Lung (tissue), 12 donors: ENCODE data around the gene PIK3C3. TPM values are rescaled to one million over a fixed set of nuclear protein-coding genes. Genes with fewer than 3 reads are reported as not detected.

ENCODE experiments used
- ATAC-seq: fragments of 200-7000 bp; cut with Tn5 transposase; one replicate; pipeline ENCODE4 v1.9.1; 2020; ENCODE audit warnings: moderate number of reproducible peaks; ENCODE audit not compliant: insufficient read depth, low FRiP score
- DNase-seq, 3 donors: peaks; one replicate each; pipeline ENCODE4 v3.0.0-alpha.2; 2013 to 2017
- H3K27ac ChIP-seq, 2 donors: one replicate each; pipeline ENCODE4 v1.5.1; 2013; ENCODE audit warnings: mild to moderate bottlenecking in 2 of 2, moderate library complexity in 2 of 2, control low read depth in 1 of 2, inconsistent platforms in 1 of 2, low read depth in 1 of 2, low read length in 1 of 2
- H3K27me3 ChIP-seq, 3 donors: one replicate each; pipeline ENCODE4 v1.5.1; 2013; ENCODE audit warnings: low read length in 2 of 3; ENCODE audit not compliant: control insufficient read depth in 3 of 3, insufficient read depth in 3 of 3
- H3K36me3 ChIP-seq, 4 donors: one replicate each; pipeline ENCODE4 v1.5.1; 2013; ENCODE audit warnings: low read length in 4 of 4, mild to moderate bottlenecking in 1 of 4, moderate library complexity in 1 of 4; ENCODE audit not compliant: control insufficient read depth in 4 of 4, insufficient read depth in 4 of 4
- H3K4me1 ChIP-seq, 5 donors: one replicate each; pipeline ENCODE4 v1.5.1; 2013; ENCODE audit warnings: low read length in 5 of 5, mild to moderate bottlenecking in 2 of 5, moderate library complexity in 1 of 5; ENCODE audit not compliant: control insufficient read depth in 5 of 5, insufficient read depth in 5 of 5
- H3K4me3 ChIP-seq: one replicate; pipeline ENCODE4 v1.5.1; 2013; ENCODE audit warnings: mild to moderate bottlenecking, control low read depth, moderate library complexity
- H3K9ac ChIP-seq, 2 donors: one replicate each; pipeline ENCODE4 v1.5.1; 2013; ENCODE audit warnings: low read length in 2 of 2, control low read depth in 1 of 2; ENCODE audit not compliant: insufficient read depth in 1 of 2
- H3K9me3 ChIP-seq, 4 donors: one replicate each; pipeline ENCODE4 v1.5.1; 2013; ENCODE audit warnings: low read length in 3 of 4, mild to moderate bottlenecking in 1 of 4, moderate library complexity in 1 of 4; ENCODE audit not compliant: control insufficient read depth in 4 of 4, insufficient read depth in 3 of 4
- CTCF ChIP-seq: IDR thresholded peaks from 2 replicates; pipeline ENCODE4 v1.5.1; 2012; ENCODE audit warnings: mild to moderate bottlenecking; ENCODE audit errors: control extremely low read depth, extremely low read depth
- WGBS, 2 donors: extraction: QIAGEN DNeasy Blood & Tissue Kit; methylation state at CpG; one replicate each; pipeline ENCODE4 v1.1.7; 2013; 5-methylcytosine and 5-hydroxymethylcytosine counted together
- polyA plus RNA-seq, 2 donors: library from polyadenylated mRNA; stranded (reverse); fragments of 200-250 nt; gene quantifications; one replicate each; pipeline ENCODE4 v1.2.1, GENCODE V29; 2013
- total RNA-seq, 2 donors: library from RNA; depleted of rRNA in 1 of 2; stranded (reverse); fragments of >200 nt in 1 of 2; gene quantifications; one replicate each; pipeline ENCODE4 v1.2.1, GENCODE V29; 2014 to 2021
- donor health status: control.
- donor health status: control.
- donor health status: Bipolar disorder and iron deficiency.
- donor health status: healthy.
- donor health status: DM: yes; HTN: yes; CAD: no.

The PIK3C3 gene
- total and polyA plus RNA-seq, 4 donors, result 18.9 to 64.2 (median 36.1) TPM

GRCh38 chr18:41923446-41923845 lies 31.6 kb upstream of the PIK3C3 start:
- Histone ChIP-seq H3K36me3 (no peaks in the 10 kb centered on the region), H3K9me3 (no peaks in the 10 kb centered on the region), H3K27ac (no peak overlapping the region), H3K4me1 (peaks cover 0 to 36% (median 0%) of the 10 kb centered on the region in 5 donors), H3K27me3 (no peaks in the 10 kb centered on the region), H3K4me3 (no peak overlapping the region), H3K9ac (no peak overlapping the region)
- no peak for TF ChIP-seq CTCF
- DNase-seq (peak in 2 of 3 donors; percentile 78 to 83), ATAC-seq (no peak)

GRCh38 chr18:41928581-41928980 lies 26.5 kb upstream of the PIK3C3 start:
- TF ChIP-seq CTCF, result no peak
- peaks cover 0 to 18% (median 0%) of the 10 kb centered on the region in 5 donors for H3K4me1 ChIP-seq
- DNase-seq (no peak), ATAC-seq (no peak)
- H3K4me3 ChIP-seq, result no peak overlapping the region
- H3K9ac ChIP-seq, result no peak overlapping the region
- no peak overlapping the region for H3K27ac ChIP-seq
- H3K9me3 ChIP-seq, result no peaks in the 10 kb centered on the region
- no peaks in the 10 kb centered on the region for H3K36me3 ChIP-seq
- no peaks in the 10 kb centered on the region for H3K27me3 ChIP-seq

GRCh38 chr18:41932899-41933298 lies 22.1 kb upstream of the PIK3C3 start:
- Histone ChIP-seq H3K4me3 (no peak overlapping the region), H3K27ac (no peak overlapping the region), H3K36me3 (no peaks in the 10 kb centered on the region), H3K9ac (no peak overlapping the region), H3K9me3 (no peaks in the 10 kb centered on the region), H3K4me1 (peaks cover 0 to 5% (median 0%) of the 10 kb centered on the region in 5 donors), H3K27me3 (no peaks in the 10 kb centered on the region)
- TF ChIP-seq CTCF, result no peak
- DNase-seq (no peak), ATAC-seq (no peak)

- H3K4me1 ChIP-seq, result peaks cover 0 to 5% (median 0%) of the 10 kb centered on the region in 5 donors
- no peak for ATAC-seq
- H3K27me3 ChIP-seq, result no peaks in the 10 kb centered on the region
- WGBS, 2 donors, result 78 to 81% methylated on average over 4 of the region's 4 CpGs
- H3K27ac ChIP-seq, result no peak overlapping the region
- H3K4me3 ChIP-seq, result no peak overlapping the region
- H3K36me3 ChIP-seq, result no peaks in the 10 kb centered on the region
- no peak for TF ChIP-seq CTCF
- H3K9ac ChIP-seq, result no peak overlapping the region
- H3K9me3 ChIP-seq, result no peaks in the 10 kb centered on the region
- no peak for DNase-seq
Observed at GRCh38 chr18:41933778-41934177, 21.3 kb upstream of the PIK3C3 start.
